ENCODE data around the gene ANKS6.

ANKS6 gene

GRCh38 chr9:98789483-98790133 is 6.7 kb downstream of the ANKS6 start:
- peaks cover 19% of the 10 kb centered on the region for H3K4me1 Mint-ChIP-seq (ENCODE audit: low read depth)
- H3K27me3 Mint-ChIP-seq: no peaks in the 10 kb centered on the region
- H3K36me3 Mint-ChIP-seq: peaks cover 2% of the 10 kb centered on the region
- no peaks in the 10 kb centered on the region for H3K9me3 Mint-ChIP-seq (ENCODE audit: low read depth)
- no peak overlapping the region for H3K4me3 Mint-ChIP-seq
- no peak overlapping the region for H3K27ac Mint-ChIP-seq

- H3K27me3 Mint-ChIP-seq: no peaks in the 10 kb centered on the region
- no peak overlapping the region for H3K27ac Mint-ChIP-seq
- H3K9me3 Mint-ChIP-seq (ENCODE audit: low read depth): no peaks in the 10 kb centered on the region
- peaks cover 8% of the 10 kb centered on the region for H3K36me3 Mint-ChIP-seq
- H3K4me3 Mint-ChIP-seq: no peak overlapping the region
- peaks cover 15% of the 10 kb centered on the region for H3K4me1 Mint-ChIP-seq (ENCODE audit: low read depth)
Observed at GRCh38 chr9:98787766-98788335, 8.5 kb downstream of the ANKS6 start.

DNA sequence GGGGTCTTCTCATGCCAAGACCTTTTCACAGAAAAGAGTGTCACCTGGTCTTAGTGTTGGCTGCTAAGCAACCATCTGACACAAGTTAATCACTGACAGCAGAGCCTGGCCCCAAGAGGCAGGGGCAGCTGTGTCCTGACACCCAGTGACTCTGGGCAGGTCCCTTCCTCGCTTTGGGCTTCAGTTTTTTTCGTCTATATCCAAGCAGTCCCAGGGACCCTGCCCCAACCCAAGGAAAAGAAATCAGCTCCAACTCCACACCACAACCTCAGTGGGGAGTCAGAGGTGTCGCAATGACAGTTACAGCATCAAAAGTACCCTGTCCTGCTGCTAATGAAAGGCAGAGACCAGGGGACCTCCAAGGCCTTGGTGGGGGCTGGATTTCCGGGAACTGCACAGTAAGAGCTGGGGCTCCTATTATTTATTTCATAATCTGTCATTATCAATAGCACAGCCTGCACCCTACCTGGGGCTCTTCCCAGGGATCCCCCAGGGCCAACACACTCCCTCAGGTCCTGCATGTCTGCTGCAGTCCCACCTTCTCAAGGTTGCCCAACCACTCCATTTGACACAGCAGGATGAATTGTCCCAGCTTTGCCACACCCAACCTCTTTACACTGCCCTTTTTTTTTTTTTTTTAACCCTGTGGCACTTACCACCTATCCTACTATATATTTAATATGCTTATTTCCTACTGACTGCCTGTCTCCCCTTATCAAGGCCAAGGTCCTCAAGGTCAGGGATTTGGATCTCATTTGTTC is 9.4 kb downstream of the ANKS6 start:
- Mint-ChIP-seq H3K27ac (no peak overlapping the region), H3K9me3 (ENCODE audit: low read depth) (no peaks in the 10 kb centered on the region), H3K36me3 (peaks cover 12% of the 10 kb centered on the region), H3K4me1 (ENCODE audit: low read depth) (peaks cover 8% of the 10 kb centered on the region), H3K27me3 (no peaks in the 10 kb centered on the region), H3K4me3 (no peak overlapping the region)

GRCh38 chr9:98784831-98785806 is 11.2 kb downstream of the ANKS6 start:
- no peaks in the 10 kb centered on the region for H3K27me3 Mint-ChIP-seq
- no peaks in the 10 kb centered on the region for H3K4me1 Mint-ChIP-seq (ENCODE audit: low read depth)
- H3K36me3 Mint-ChIP-seq: peaks cover 14% of the 10 kb centered on the region
- H3K4me3 Mint-ChIP-seq: no peak overlapping the region
- H3K27ac Mint-ChIP-seq: no peak overlapping the region
- H3K9me3 Mint-ChIP-seq (ENCODE audit: low read depth): no peaks in the 10 kb centered on the region

DNA sequence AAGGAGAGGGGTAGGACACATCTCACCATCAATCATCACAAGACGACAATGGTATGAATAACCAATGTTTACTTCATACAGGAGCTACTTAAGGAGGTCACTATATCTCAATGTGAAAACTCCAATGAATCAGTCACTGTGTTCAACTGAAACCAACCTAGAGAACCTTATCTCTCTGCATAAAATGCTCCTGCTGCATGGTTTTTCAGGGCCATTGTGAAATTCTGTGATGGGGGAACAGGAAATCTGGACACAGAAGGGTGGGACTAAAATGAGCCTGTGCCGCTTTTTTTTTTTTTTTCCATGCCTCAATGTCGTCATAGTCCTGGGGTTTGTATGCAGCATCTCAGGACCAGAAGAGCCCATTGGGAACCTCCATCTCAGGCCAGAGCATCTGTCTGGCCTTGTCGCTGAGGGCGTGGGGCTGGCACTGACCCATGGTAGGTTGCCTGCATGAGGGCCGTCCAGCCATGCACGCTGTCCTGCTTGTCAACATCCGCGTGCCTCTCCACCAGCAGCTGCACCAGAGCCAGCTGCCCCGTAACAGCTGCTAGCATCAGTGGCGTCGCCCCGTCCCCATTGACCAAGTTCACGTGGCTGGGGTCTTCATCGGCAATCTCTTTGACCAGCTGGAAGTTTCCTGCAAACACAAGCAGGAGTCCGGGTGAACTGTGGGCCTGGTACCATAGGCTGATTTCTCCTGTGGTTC is 12.7 kb downstream of the ANKS6 start:
- Mint-ChIP-seq H3K9me3 (ENCODE audit: low read depth) (no peaks in the 10 kb centered on the region), H3K27me3 (no peaks in the 10 kb centered on the region), H3K27ac (no peak overlapping the region), H3K4me1 (ENCODE audit: low read depth) (no peaks in the 10 kb centered on the region), H3K36me3 (peaks cover 12% of the 10 kb centered on the region), H3K4me3 (no peak overlapping the region)

- H3K4me3 Mint-ChIP-seq: no peak overlapping the region
- no peaks in the 10 kb centered on the region for H3K27me3 Mint-ChIP-seq
- H3K9me3 Mint-ChIP-seq (ENCODE audit: low read depth): no peaks in the 10 kb centered on the region
- no peaks in the 10 kb centered on the region for H3K4me1 Mint-ChIP-seq (ENCODE audit: low read depth)
- no peak overlapping the region for H3K27ac Mint-ChIP-seq
- H3K36me3 Mint-ChIP-seq: peaks cover 15% of the 10 kb centered on the region
Observed at GRCh38 chr9:98781588-98782383, 14.6 kb downstream of the ANKS6 start.

DNA sequence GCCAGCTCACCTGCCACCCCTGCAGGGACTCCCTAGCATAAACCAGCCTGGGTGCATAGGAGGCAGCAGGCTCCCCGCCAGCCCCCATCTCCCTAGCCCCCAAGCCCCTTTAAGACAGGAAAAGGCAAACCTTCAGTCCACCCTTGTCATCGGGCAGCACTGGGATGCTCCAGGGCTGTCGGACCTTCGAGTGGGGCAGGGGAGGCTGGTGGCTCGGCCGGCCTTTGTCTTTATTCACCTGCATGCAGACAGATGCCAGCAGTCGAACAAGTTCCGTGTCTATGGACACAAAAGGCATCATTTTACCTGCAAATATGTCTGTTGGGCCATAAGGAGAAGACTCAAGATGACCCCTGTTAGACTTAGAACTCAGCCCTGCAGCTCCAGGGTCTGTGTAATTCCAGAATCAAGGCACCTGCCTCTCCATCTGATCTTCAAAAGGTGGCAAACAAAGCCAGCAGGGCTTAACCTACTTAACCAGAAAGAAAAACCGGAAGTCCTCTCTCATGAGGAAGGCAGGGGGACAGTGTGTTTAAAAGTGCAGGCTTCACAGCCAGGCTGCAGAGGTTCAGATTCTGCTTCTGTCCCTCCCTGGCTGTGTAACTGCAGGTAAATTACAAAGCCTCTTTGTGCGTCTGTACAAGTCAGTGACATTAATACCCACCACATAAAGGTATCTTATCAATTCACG is 16.2 kb downstream of the ANKS6 start:
- Mint-ChIP-seq H3K4me3 (no peak overlapping the region), H3K27ac (no peak overlapping the region), H3K27me3 (no peaks in the 10 kb centered on the region), H3K4me1 (ENCODE audit: low read depth) (no peaks in the 10 kb centered on the region), H3K9me3 (ENCODE audit: low read depth) (no peaks in the 10 kb centered on the region), H3K36me3 (peaks cover 15% of the 10 kb centered on the region)

- H3K4me1 Mint-ChIP-seq (ENCODE audit: low read depth): no peaks in the 10 kb centered on the region
- no peak overlapping the region for H3K4me3 Mint-ChIP-seq
- no peak overlapping the region for H3K27ac Mint-ChIP-seq
- no peaks in the 10 kb centered on the region for H3K9me3 Mint-ChIP-seq (ENCODE audit: low read depth)
- H3K36me3 Mint-ChIP-seq: peaks cover 13% of the 10 kb centered on the region
- no peaks in the 10 kb centered on the region for H3K27me3 Mint-ChIP-seq
Observed at GRCh38 chr9:98778711-98779530, 17.4 kb downstream of the ANKS6 start.

DNA sequence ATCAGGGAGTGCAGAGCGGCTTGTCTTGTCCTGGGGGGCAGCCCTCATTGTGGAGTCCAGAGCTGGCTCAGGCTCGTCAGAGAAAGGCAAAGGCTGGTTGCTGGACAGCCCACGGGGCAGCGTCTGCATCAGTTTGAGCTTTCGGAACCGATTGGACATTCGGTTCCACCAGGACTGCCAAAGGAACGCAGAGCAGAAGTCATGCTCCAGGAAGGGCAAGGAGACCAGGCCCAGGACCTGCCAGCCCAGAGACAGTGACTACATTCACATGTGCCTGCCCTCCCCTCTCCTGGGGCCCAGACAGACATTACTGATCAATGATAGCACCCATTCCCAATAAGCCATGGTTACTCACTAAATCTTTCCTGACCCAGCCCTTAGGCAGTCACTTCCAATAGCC is 18.1 kb downstream of the ANKS6 start:
- no peaks in the 10 kb centered on the region for H3K27me3 Mint-ChIP-seq
- peaks cover 13% of the 10 kb centered on the region for H3K36me3 Mint-ChIP-seq
- H3K4me3 Mint-ChIP-seq: no peak overlapping the region
- no peak overlapping the region for H3K27ac Mint-ChIP-seq
- no peaks in the 10 kb centered on the region for H3K9me3 Mint-ChIP-seq (ENCODE audit: low read depth)
- H3K4me1 Mint-ChIP-seq (ENCODE audit: low read depth): no peaks in the 10 kb centered on the region

DNA sequence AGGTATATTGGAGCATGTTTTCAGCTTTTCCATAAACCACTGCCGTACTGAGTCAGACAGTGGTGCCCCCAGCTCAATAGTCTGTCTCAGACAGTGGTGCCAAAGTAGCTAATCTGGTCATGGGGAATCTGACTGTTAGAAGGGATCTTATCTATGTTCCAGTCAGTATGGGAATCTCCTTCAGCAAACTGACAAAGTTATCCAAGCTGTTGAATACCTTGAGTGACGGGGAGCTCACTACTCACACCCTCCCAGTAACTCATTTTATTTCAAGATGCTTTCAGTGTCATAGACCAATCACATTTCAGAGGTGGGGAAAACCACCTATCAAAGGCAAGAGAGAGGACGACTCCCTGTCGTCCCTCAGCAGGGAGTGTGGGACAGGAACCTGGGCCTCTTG is 18.7 kb downstream of the ANKS6 start:
- H3K27me3 Mint-ChIP-seq: no peaks in the 10 kb centered on the region
- H3K9me3 Mint-ChIP-seq (ENCODE audit: low read depth): no peaks in the 10 kb centered on the region
- H3K36me3 Mint-ChIP-seq: peaks cover 14% of the 10 kb centered on the region
- no peaks in the 10 kb centered on the region for H3K4me1 Mint-ChIP-seq (ENCODE audit: low read depth)
- no peak overlapping the region for H3K27ac Mint-ChIP-seq
- H3K4me3 Mint-ChIP-seq: no peak overlapping the region

DNA sequence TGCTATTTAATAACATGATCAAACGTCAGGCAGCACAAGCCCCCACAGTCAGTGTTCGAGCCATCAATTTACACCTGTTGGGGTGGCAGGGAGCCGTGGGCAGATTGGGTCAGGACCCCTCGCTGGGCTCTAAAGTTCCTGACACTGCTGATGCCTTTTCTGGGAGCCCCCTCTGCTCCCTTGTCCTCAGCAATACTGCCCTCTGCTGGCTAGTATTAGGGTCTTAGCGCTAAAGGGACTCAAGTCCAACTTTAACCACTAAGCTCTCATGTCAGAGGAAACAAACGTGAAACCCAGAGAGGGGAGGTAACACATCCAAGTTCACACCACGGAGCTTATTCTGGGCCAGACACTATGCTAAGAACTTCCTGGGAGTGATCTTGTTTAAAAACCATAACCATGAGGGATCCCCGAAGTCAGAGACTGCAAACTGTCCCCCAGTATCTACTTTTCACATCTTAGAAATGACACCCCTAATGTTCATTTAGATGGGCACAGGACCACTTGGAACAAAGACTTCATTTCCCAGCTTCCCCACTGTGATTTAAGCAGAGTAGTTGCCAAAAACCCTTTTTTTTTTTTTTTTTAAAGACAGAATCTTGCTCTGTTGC is 20.4 kb downstream of the ANKS6 start:
- peaks cover 13% of the 10 kb centered on the region for H3K36me3 Mint-ChIP-seq
- no peak overlapping the region for H3K4me3 Mint-ChIP-seq
- H3K27me3 Mint-ChIP-seq: no peaks in the 10 kb centered on the region
- H3K9me3 Mint-ChIP-seq (ENCODE audit: low read depth): no peaks in the 10 kb centered on the region
- H3K27ac Mint-ChIP-seq: no peak overlapping the region
- no peaks in the 10 kb centered on the region for H3K4me1 Mint-ChIP-seq (ENCODE audit: low read depth)

GRCh38 chr9:98774746-98775145 is 21.6 kb downstream of the ANKS6 start:
- no peaks in the 10 kb centered on the region for H3K9me3 Mint-ChIP-seq (ENCODE audit: low read depth)
- no peaks in the 10 kb centered on the region for H3K4me1 Mint-ChIP-seq (ENCODE audit: low read depth)
- no peak overlapping the region for H3K27ac Mint-ChIP-seq
- no peaks in the 10 kb centered on the region for H3K27me3 Mint-ChIP-seq
- no peak overlapping the region for H3K4me3 Mint-ChIP-seq
- peaks cover 13% of the 10 kb centered on the region for H3K36me3 Mint-ChIP-seq
